GM10847 (cell line): ENCODE measurements around the gene SLC2A9.

Experiments
- POLR2A ChIP-seq: IDR thresholded peaks from 2 replicates; pipeline ENCODE4 v1.6.1; 2011; ENCODE audit not compliant: insufficient read length; ENCODE audit errors: extremely low read depth

The SLC2A9 gene

DNA sequence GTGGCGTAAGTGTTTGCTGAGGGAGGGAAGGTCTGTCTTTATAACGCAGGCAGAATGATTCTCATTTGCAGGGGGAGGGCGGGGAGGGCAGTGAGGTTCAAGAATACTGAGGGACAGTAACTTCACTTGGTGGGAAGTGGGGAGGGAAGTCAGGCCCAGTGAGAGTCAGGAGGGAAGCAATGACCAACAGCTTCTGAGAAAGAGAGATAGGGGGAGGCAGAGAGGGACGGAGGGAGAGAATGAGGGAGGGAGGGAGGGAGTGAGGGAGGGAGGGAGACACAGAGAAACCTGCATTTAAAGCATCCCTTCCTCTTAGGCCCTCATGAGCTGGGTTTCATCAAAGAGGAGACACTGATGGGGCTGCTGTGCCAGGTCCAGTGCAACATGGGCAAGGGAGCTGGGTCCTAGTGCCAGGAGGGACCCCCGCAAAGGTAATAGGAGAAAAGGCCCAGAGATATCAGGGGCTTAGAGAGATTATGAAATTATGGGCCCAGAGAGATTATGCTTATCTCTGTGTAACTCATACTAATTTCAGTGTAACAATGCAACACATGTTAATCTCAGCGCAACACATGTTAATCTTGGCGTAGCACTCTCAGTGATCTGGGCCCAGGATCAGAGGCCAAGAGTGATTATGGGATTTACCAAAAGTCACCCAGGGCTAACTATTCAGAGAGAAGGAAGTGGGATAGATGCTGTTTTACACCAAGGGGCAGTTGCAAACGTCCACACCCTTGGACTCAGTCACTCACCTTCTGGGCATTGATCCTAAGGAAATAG, 127.8 kb downstream of the SLC2A9 start:
- no peak for TF ChIP-seq POLR2A

DNA sequence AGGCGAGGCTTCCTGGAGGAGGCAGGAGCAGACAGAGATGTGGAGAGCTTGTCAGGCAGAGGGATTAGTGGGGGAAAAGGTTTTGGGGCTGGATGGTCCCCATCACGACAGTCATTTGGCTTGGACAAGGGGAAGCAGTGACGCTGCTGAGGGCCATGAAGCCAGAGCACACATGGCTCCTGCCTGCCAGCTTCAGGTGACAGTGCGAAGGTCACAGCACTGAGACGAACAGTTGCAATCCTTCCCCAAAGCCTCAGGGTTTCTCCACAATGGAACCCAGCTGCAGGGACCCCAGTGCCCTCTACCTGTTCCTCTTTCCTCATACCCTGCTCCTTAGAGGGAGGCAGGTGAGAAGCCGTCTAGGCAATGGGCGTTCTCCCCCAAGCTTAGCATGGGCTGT, 129.6 kb downstream of the SLC2A9 start:
- TF ChIP-seq POLR2A, result no peak

- no peak for TF ChIP-seq POLR2A
These were observed 130.2 kb downstream of the SLC2A9 start for GRCh38 chr4:9891056-9891455.

GRCh38 chr4:9889306-9889705, 132.0 kb downstream of the SLC2A9 start:
- TF ChIP-seq POLR2A, result no peak

GRCh38 chr4:9885958-9886357, 135.3 kb downstream of the SLC2A9 start:
- no peak for TF ChIP-seq POLR2A

DNA sequence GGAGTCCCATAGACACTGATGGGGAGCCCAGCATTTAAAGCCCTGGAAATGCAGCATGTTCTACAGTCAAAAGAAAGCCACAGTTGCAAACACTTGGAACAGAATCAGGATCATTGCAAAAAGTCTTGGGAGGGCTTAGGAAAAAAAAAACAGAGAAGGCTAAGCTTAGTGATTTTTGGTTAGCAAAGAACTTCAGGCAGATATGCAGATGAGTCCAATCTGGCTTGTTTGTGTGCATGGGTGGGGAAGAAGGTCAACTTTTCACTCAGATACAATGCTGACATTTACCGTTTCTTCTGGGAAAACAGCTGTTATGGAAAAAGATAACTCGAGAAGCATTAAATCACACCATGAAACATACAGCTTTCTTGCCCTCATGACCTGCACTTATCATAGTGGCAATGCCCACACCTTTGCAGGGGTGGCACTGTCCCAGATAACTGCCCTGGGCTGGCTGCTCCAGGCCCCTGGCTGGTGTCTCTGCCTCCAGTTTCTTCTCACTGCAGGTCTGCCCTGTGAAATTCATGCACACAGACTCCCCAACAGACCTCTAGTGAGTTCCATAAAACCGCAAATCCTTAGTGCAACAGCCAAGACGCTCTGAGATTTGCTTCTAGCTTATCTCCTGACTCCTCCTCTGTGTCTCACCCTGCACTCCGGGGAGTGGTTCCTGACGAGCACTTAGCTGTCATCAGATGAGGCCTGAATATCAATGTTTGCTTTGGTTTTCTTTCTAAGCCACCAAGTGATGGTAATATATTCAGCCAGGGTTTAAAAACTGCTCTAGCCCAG, 140.7 kb downstream of the SLC2A9 start:
- no peak for TF ChIP-seq POLR2A

- TF ChIP-seq POLR2A, result no peak
These were observed 144.2 kb downstream of the SLC2A9 start for GRCh38 chr4:9877123-9877522.

GRCh38 chr4:9875516-9875915, 145.8 kb downstream of the SLC2A9 start:
- no peak for TF ChIP-seq POLR2A

DNA sequence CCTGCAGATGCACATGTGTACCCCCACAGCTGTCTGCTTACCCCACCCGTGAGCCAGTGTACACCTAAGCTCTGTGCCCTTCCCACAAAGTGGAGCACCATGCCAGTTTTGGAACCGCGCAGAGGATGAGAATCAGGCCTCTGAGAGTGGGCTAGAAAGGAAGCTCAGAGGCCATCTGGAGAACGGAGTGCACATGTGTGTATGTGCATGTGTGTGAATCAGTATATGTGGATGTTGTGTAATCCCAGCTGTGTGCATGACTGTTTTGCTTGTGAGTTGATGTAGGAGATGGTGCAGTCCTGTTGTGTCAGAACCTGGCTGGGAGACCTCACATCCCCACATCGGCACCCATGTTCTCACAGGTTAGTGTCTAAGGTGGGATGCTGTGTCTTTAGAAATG, 146.9 kb downstream of the SLC2A9 start:
- TF ChIP-seq POLR2A, result no peak

- TF ChIP-seq POLR2A, result no peak
These were observed 151.0 kb downstream of the SLC2A9 start for GRCh38 chr4:9870165-9870790.

DNA sequence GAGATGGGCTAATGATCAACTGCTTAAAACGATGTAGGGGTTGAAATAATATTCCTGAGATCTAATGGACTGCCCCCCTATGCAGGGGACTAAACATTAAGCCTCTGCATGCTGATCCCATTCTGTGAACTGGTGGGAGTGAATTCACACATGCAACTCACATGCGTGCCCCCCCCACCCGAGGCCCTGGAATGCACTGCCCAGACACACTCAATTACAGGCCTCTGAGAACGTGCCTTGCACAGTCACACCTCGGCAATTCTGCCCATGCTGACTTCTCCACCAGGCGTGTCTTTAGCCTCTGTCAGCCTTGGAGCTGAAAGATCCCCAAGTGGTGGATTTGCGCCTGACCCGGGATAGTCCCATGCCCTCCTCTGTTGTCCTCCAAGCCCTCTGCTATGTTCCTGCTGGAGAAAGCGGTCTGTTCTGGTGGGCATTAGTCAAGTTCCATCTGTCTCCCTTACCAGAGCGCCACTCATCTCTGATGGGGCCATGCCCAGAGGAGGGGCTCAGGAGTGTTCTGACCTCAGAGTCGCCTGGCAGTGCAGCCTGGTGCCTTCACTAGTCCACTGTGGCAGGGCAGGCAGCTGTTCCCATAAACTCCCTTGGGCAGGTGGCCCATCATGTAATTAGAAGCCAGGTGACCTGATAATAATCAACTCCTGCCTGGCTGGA, 153.4 kb downstream of the SLC2A9 start:
- no peak for TF ChIP-seq POLR2A

GRCh38 chr4:9866931-9867330, 154.4 kb downstream of the SLC2A9 start:
- TF ChIP-seq POLR2A, result no peak

DNA sequence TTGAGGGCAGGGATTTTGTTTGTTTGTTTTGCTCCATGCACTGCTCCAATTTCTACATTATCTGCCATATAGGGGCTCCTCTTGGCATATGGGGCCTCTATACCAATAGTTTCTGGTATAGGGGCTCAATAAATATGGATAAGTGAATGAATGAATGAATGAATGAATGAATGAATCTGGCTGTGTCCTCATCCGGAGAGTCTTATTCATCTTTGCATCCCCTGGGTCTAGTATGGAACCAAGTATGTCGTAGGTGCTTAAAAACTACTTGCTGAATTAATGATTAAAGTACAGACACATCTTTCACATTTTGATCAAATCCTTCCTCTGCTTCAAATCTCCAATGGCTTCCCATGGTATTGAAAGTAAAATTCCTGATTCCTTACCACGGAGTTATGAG, 159.7 kb downstream of the SLC2A9 start:
- no peak for TF ChIP-seq POLR2A

GRCh38 chr4:9859810-9860209, 161.5 kb downstream of the SLC2A9 start:
- TF ChIP-seq POLR2A, result no peak

GRCh38 chr4:9849538-9849920, 171.8 kb downstream of the SLC2A9 start:
- no peak for TF ChIP-seq POLR2A
